ENCODE data around the gene ARMC3.

The ARMC3 gene

GRCh38 chr10:22999942-23000341 is 72.1 kb downstream of the ARMC3 start:
- no peak for DNase-seq (ENCODE audit: low read depth)
- no peak for TF ChIP-seq CTCF (IDR thresholded peaks at IDR 0.05; ENCODE audit: insufficient read depth, low read depth, low read length, missing control alignments)
- no peak overlapping the region for H3K4me3 ChIP-seq (ENCODE audit: low read length)

- no peak for DNase-seq (ENCODE audit: low read depth)
- no peak overlapping the region for H3K4me3 ChIP-seq (ENCODE audit: low read length)
- TF ChIP-seq CTCF (IDR thresholded peaks at IDR 0.05; ENCODE audit: insufficient read depth, low read depth, low read length, missing control alignments) = no peak
Observed at GRCh38 chr10:23001901-23002516, 74.2 kb downstream of the ARMC3 start.

DNA sequence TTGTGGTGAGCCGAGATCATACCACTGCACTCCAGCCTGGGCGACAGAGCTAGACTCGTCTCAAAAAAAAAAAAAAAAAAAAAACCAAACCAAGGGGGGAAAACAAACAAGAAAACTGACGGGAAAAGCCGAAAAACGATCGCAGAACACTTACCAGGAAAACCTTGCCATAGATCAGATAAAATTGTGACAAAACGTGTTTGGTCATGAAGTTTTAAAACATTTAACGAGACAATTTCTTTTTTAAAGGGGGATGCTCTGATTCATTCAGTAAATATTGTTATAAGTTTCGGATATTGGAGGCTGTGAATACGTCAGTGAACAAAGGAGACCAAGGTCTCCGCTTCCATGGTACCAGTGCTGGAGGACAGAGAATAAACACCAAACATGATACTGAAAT is 77.3 kb downstream of the ARMC3 start:
- DNase-seq (ENCODE audit: low read depth) = no peak
- no peak overlapping the region for H3K4me3 ChIP-seq (ENCODE audit: low read length)
- TF ChIP-seq CTCF (IDR thresholded peaks at IDR 0.05; ENCODE audit: insufficient read depth, low read depth, low read length, missing control alignments) = no peak

- H3K4me3 ChIP-seq (ENCODE audit: low read length) = no peak overlapping the region
- DNase-seq (ENCODE audit: low read depth) = no peak
- TF ChIP-seq CTCF (IDR thresholded peaks at IDR 0.05; ENCODE audit: insufficient read depth, low read depth, low read length, missing control alignments) = no peak
Observed at GRCh38 chr10:23013581-23014335, 85.9 kb downstream of the ARMC3 start.

- TF ChIP-seq CTCF (IDR thresholded peaks at IDR 0.05; ENCODE audit: insufficient read depth, low read depth, low read length, missing control alignments) = no peak
- DNase-seq (ENCODE audit: low read depth) = no peak
- no peak overlapping the region for H3K4me3 ChIP-seq (ENCODE audit: low read length)
Observed at GRCh38 chr10:23015021-23015707, 87.3 kb downstream of the ARMC3 start.

DNA sequence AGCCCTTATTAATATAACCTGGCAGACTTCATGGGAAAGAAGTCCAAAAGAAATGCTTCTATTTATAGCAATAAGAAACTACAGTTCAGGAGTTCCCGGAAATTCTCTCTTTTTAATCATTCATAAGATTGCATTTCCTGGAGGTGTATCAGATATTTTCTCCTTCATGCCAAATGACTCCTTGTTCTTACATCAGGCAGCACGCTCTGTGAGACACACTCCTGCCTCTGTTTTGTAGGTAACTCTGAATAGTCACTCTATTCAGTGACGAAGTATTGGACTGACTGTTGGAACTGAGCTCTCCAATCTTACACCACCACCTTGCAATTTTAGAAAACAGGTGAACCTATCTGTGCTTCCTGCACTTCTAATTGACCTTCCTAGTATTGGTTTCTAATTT is 88.8 kb downstream of the ARMC3 start:
- no peak for TF ChIP-seq CTCF (IDR thresholded peaks at IDR 0.05; ENCODE audit: insufficient read depth, low read depth, low read length, missing control alignments)
- peak; percentile 6 for DNase-seq (ENCODE audit: low read depth)
- H3K4me3 ChIP-seq (ENCODE audit: low read length) = no peak overlapping the region
